ENCODE measurements around the gene PI4KA.

PI4KA gene

GRCh38 chr22:20808844-20809243 is 49.8 kb downstream of the PI4KA start:
- Histone ChIP-seq H3K4me3 (ENCODE audit: low read length) (no peak overlapping the region), H3K36me3 (ENCODE audit: control insufficient read depth, low read depth, low read length) (peaks cover 14% of the 10 kb centered on the region), H3K27ac (ENCODE audit: low read length) (no peak overlapping the region), H3K9me3 (ENCODE audit: control insufficient read depth, low read depth, low read length) (no peaks in the 10 kb centered on the region), H3K4me1 (ENCODE audit: control insufficient read depth, low read depth, low read length) (no peaks in the 10 kb centered on the region), H3K27me3 (ENCODE audit: control insufficient read depth, insufficient read depth, low read length) (no peaks in the 10 kb centered on the region), H3K9ac (ENCODE audit: low read length) (no peak overlapping the region)

DNA sequence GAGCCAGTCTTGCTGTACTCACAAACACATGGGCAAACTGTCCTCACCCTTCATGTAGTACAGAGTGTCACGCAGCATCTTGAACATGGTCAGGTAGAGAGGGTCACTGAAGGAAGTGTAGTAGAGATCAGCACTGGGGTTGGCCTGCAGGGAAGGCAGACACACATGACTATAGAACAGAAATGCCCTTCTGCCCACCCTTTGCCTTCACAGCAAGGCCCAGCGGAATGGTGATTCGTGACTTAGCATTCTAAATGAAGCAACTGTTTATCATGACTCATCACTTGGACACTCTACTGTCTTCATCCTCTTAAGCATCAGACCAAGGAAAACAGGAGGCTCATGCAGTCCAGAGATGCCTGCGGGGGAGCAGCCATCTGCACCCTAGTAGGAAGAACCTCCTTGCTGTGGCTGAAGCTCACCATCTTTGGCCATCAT is 51.3 kb downstream of the PI4KA start:
- Histone ChIP-seq H3K36me3 (ENCODE audit: control insufficient read depth, low read depth, low read length) (peaks cover 14% of the 10 kb centered on the region), H3K27me3 (ENCODE audit: control insufficient read depth, insufficient read depth, low read length) (no peaks in the 10 kb centered on the region), H3K9me3 (ENCODE audit: control insufficient read depth, low read depth, low read length) (no peaks in the 10 kb centered on the region), H3K4me1 (ENCODE audit: control insufficient read depth, low read depth, low read length) (no peaks in the 10 kb centered on the region), H3K27ac (ENCODE audit: low read length) (no peak overlapping the region), H3K9ac (ENCODE audit: low read length) (no peak overlapping the region), H3K4me3 (ENCODE audit: low read length) (no peak overlapping the region)

DNA sequence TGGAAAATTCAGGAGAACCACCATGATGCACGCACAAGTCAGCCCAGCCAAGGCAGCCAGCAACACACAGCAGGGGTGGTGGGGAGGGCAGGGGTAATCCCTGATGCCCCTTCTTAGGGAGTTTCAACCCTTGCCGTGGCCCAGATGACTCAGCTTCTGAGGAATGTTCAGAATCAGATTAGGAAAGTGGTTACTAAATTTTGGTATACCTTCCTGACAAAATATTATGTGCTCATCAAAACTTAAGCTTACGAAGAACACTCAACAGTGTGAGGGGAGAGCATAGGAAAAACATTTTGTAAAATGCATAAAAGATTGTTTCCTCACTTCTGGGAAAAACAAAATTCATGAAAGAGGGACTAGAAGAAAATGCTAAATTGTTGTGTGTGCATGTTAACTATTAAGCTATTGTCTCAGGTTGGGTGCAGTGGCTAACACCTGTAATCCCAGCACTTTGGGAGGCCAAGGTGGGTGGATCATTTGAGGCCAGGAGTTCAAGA is 52.6 kb downstream of the PI4KA start:
- peaks cover 14% of the 10 kb centered on the region for H3K36me3 ChIP-seq (ENCODE audit: control insufficient read depth, low read depth, low read length)
- H3K9ac ChIP-seq (ENCODE audit: low read length) = no peak overlapping the region
- H3K27ac ChIP-seq (ENCODE audit: low read length) = no peak overlapping the region

DNA sequence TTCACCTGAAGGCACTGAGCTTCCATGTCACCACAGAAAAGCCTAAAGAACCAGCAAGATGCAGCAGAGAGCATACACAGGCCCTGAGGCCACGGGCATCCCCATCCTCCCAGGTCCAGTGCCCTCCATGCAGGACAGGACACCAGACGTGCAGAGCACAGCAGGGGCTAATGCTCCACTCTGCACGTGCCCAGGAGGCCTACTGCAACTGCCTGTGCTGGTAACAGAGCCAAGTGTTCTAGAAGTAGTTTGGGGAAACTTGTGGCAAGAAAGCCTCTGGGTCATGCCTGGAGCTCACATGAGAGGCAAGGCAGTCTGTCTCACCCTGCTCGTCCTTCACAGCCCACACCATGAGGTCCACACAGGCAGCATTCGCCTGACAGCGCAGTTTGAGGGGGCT is 54.0 kb downstream of the PI4KA start:
- Histone ChIP-seq H3K4me3 (ENCODE audit: low read length) (no peak overlapping the region), H3K27ac (ENCODE audit: low read length) (no peak overlapping the region), H3K36me3 (ENCODE audit: control insufficient read depth, low read depth, low read length) (peaks cover 18% of the 10 kb centered on the region), H3K9me3 (ENCODE audit: control insufficient read depth, low read depth, low read length) (no peaks in the 10 kb centered on the region), H3K4me1 (ENCODE audit: control insufficient read depth, low read depth, low read length) (no peaks in the 10 kb centered on the region), H3K9ac (ENCODE audit: low read length) (no peak overlapping the region), H3K27me3 (ENCODE audit: control insufficient read depth, insufficient read depth, low read length) (no peaks in the 10 kb centered on the region)

More for the DNA sequence above, 52.6 kb downstream of the PI4KA start:
- no peaks in the 10 kb centered on the region for H3K27me3 ChIP-seq (ENCODE audit: control insufficient read depth, insufficient read depth, low read length)
- H3K4me1 ChIP-seq (ENCODE audit: control insufficient read depth, low read depth, low read length) = no peaks in the 10 kb centered on the region
- no peak overlapping the region for H3K4me3 ChIP-seq (ENCODE audit: low read length)
- H3K9me3 ChIP-seq (ENCODE audit: control insufficient read depth, low read depth, low read length) = no peaks in the 10 kb centered on the region

GRCh38 chr22:20803696-20804324 is 54.8 kb downstream of the PI4KA start:
- no peak overlapping the region for H3K4me3 ChIP-seq (ENCODE audit: low read length)
- no peaks in the 10 kb centered on the region for H3K4me1 ChIP-seq (ENCODE audit: control insufficient read depth, low read depth, low read length)
- H3K9ac ChIP-seq (ENCODE audit: low read length) = no peak overlapping the region
- H3K27me3 ChIP-seq (ENCODE audit: control insufficient read depth, insufficient read depth, low read length) = no peaks in the 10 kb centered on the region
- no peaks in the 10 kb centered on the region for H3K9me3 ChIP-seq (ENCODE audit: control insufficient read depth, low read depth, low read length)
- no peak overlapping the region for H3K27ac ChIP-seq (ENCODE audit: low read length)
- H3K36me3 ChIP-seq (ENCODE audit: control insufficient read depth, low read depth, low read length) = peaks cover 26% of the 10 kb centered on the region

- Histone ChIP-seq H3K27ac (ENCODE audit: low read length) (no peak overlapping the region), H3K4me1 (ENCODE audit: control insufficient read depth, low read depth, low read length) (no peaks in the 10 kb centered on the region), H3K4me3 (ENCODE audit: low read length) (no peak overlapping the region), H3K9me3 (ENCODE audit: control insufficient read depth, low read depth, low read length) (no peaks in the 10 kb centered on the region), H3K27me3 (ENCODE audit: control insufficient read depth, insufficient read depth, low read length) (no peaks in the 10 kb centered on the region), H3K9ac (ENCODE audit: low read length) (no peak overlapping the region), H3K36me3 (ENCODE audit: control insufficient read depth, low read depth, low read length) (peaks cover 34% of the 10 kb centered on the region)
Observed at GRCh38 chr22:20802922-20803553, 55.6 kb downstream of the PI4KA start.

- no peak overlapping the region for H3K4me3 ChIP-seq (ENCODE audit: low read length)
- H3K27me3 ChIP-seq (ENCODE audit: control insufficient read depth, insufficient read depth, low read length) = no peaks in the 10 kb centered on the region
- no peaks in the 10 kb centered on the region for H3K9me3 ChIP-seq (ENCODE audit: control insufficient read depth, low read depth, low read length)
- peaks cover 37% of the 10 kb centered on the region for H3K36me3 ChIP-seq (ENCODE audit: control insufficient read depth, low read depth, low read length)
- no peak overlapping the region for H3K9ac ChIP-seq (ENCODE audit: low read length)
- no peak overlapping the region for H3K27ac ChIP-seq (ENCODE audit: low read length)
- H3K4me1 ChIP-seq (ENCODE audit: control insufficient read depth, low read depth, low read length) = no peaks in the 10 kb centered on the region
Observed at GRCh38 chr22:20802452-20802851, 56.2 kb downstream of the PI4KA start.

- no peak overlapping the region for H3K9ac ChIP-seq (ENCODE audit: low read length)
- H3K36me3 ChIP-seq (ENCODE audit: control insufficient read depth, low read depth, low read length) = peaks cover 33% of the 10 kb centered on the region
- no peaks in the 10 kb centered on the region for H3K4me1 ChIP-seq (ENCODE audit: control insufficient read depth, low read depth, low read length)
- H3K9me3 ChIP-seq (ENCODE audit: control insufficient read depth, low read depth, low read length) = no peaks in the 10 kb centered on the region
- H3K27ac ChIP-seq (ENCODE audit: low read length) = no peak overlapping the region
- no peaks in the 10 kb centered on the region for H3K27me3 ChIP-seq (ENCODE audit: control insufficient read depth, insufficient read depth, low read length)
- H3K4me3 ChIP-seq (ENCODE audit: low read length) = no peak overlapping the region
Observed at GRCh38 chr22:20799449-20799848, 59.2 kb downstream of the PI4KA start.

DNA sequence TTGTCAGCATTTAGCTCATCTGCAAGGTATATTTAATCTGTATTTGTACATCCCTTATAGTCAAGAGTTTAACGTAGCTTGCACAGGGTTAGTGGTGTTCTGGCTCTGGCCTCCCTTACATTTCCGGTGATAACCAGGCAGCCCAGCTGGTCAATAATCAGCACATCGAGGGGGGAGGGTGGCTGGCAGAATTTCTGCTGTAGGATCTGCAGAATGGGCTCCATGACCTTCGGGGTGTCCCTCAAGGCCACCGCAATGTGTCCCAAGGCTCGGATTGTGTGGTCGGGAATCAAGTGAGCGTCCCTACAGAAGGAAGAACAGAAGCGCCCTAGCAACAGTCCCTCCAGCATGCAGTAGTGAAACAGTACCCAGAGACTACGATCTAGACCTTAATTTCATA is 59.6 kb downstream of the PI4KA start:
- no peaks in the 10 kb centered on the region for H3K9me3 ChIP-seq (ENCODE audit: control insufficient read depth, low read depth, low read length)
- H3K27me3 ChIP-seq (ENCODE audit: control insufficient read depth, insufficient read depth, low read length) = no peaks in the 10 kb centered on the region
- H3K36me3 ChIP-seq (ENCODE audit: control insufficient read depth, low read depth, low read length) = peaks cover 32% of the 10 kb centered on the region
- H3K4me3 ChIP-seq (ENCODE audit: low read length) = no peak overlapping the region
- H3K27ac ChIP-seq (ENCODE audit: low read length) = no peak overlapping the region
- no peak overlapping the region for H3K9ac ChIP-seq (ENCODE audit: low read length)
- no peaks in the 10 kb centered on the region for H3K4me1 ChIP-seq (ENCODE audit: control insufficient read depth, low read depth, low read length)

- H3K36me3 ChIP-seq (ENCODE audit: control insufficient read depth, low read depth, low read length) = peaks cover 32% of the 10 kb centered on the region
Observed at GRCh38 chr22:20798218-20798617, 60.4 kb downstream of the PI4KA start.

DNA sequence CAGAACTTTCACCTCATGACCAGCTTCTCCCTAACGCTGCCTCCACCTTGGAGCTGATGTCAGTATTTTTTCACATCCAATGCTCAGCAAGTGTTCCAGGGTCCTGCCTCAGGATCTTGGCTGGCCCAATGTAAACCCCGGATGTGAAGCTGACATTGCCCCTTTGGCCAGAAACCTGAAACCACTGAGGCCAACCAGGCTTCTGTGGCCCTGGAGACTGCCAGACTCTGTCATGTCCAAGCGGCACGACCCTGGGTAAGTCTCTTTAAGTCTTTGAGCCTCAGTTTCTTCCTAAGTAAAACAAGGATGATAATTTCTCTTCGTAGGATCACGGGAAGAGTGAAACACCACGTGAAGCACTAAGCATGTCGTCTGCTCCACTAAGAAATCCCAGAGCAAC is 61.9 kb downstream of the PI4KA start:
- Histone ChIP-seq H3K36me3 (ENCODE audit: control insufficient read depth, low read depth, low read length) (peaks cover 29% of the 10 kb centered on the region), H3K9me3 (ENCODE audit: control insufficient read depth, low read depth, low read length) (no peaks in the 10 kb centered on the region), H3K27me3 (ENCODE audit: control insufficient read depth, insufficient read depth, low read length) (no peaks in the 10 kb centered on the region), H3K4me3 (ENCODE audit: low read length) (no peak overlapping the region), H3K27ac (ENCODE audit: low read length) (no peak overlapping the region), H3K9ac (ENCODE audit: low read length) (no peak overlapping the region), H3K4me1 (ENCODE audit: control insufficient read depth, low read depth, low read length) (no peaks in the 10 kb centered on the region)

More at GRCh38 chr22:20798218-20798617, 60.4 kb downstream of the PI4KA start:
- Histone ChIP-seq H3K27ac (ENCODE audit: low read length) (no peak overlapping the region), H3K9me3 (ENCODE audit: control insufficient read depth, low read depth, low read length) (no peaks in the 10 kb centered on the region), H3K4me3 (ENCODE audit: low read length) (no peak overlapping the region), H3K4me1 (ENCODE audit: control insufficient read depth, low read depth, low read length) (no peaks in the 10 kb centered on the region), H3K27me3 (ENCODE audit: control insufficient read depth, insufficient read depth, low read length) (no peaks in the 10 kb centered on the region), H3K9ac (ENCODE audit: low read length) (no peak overlapping the region)

Measured in iPS-18a (cell line).